DOHH2 (cell line): ENCODE data around the gene LHFPL6.

ENCODE experiments used
- H3F3A ChIP-seq: fragments of 200-600 bp; sonication (generic), shearing (Covaris generic); 2 replicates; pipeline ENCODE4 v1.6.0; 2016; ENCODE audit warnings: antibody characterized with exemption, mild to moderate bottlenecking; ENCODE audit not compliant: control insufficient read depth, insufficient read depth
- H3K27ac ChIP-seq: fragments of 200-600 bp; sonication (generic); 2 replicates; pipeline ENCODE4 v1.5.1; 2014; ENCODE audit warnings: low read depth, mild to moderate bottlenecking, low read length, moderate library complexity
- H3K27me3 ChIP-seq: fragments of 200-600 bp; sonication (generic); 2 replicates; pipeline ENCODE4 v1.6.1; 2014; ENCODE audit warnings: mild to moderate bottlenecking, low read length, mixed read lengths; ENCODE audit not compliant: control insufficient read depth
- H3K36me3 ChIP-seq: fragments of 200-600 bp; sonication (generic); 2 replicates; pipeline ENCODE4 v1.6.1; 2014; ENCODE audit warnings: mild to moderate bottlenecking, low read length, moderate library complexity, mixed read lengths; ENCODE audit not compliant: control insufficient read depth
- H3K4me1 ChIP-seq: fragments of 200-600 bp; sonication (generic); 2 replicates; pipeline ENCODE4 v1.6.1; 2014; ENCODE audit warnings: mild to moderate bottlenecking, low read length, mixed read lengths; ENCODE audit not compliant: control insufficient read depth
- H3K4me2 ChIP-seq: fragments of 200-600 bp; sonication (generic); 2 replicates; pipeline ENCODE4 v1.6.0; 2014; ENCODE audit warnings: mild to moderate bottlenecking, low read length, moderate library complexity
- H3K4me3 ChIP-seq: fragments of 200-600 bp; sonication (generic); 2 replicates; pipeline ENCODE4 v1.5.1; 2014; ENCODE audit warnings: mild to moderate bottlenecking, low read length, mixed read lengths
- H3K79me2 ChIP-seq: fragments of 200-600 bp; sonication (generic); 2 replicates; pipeline ENCODE4 v1.6.1; 2014; ENCODE audit warnings: mild to moderate bottlenecking, low read length, mixed read lengths; ENCODE audit not compliant: control insufficient read depth
- H3K9me2 ChIP-seq: fragments of 200-600 bp; sonication (generic); replicated peaks from 2 replicates; pipeline ENCODE4 v1.6.1; 2014; ENCODE audit warnings: mild to moderate bottlenecking, low read length, mixed read lengths; ENCODE audit not compliant: control insufficient read depth
- H3K9me3 ChIP-seq: fragments of 200-600 bp; sonication (generic); 2 replicates; pipeline ENCODE4 v1.6.1; 2014; ENCODE audit warnings: antibody characterized with exemption, low read length, mixed read lengths; ENCODE audit not compliant: control insufficient read depth, insufficient read depth
- H4K20me1 ChIP-seq: fragments of 200-600 bp; sonication (generic); 2 replicates; pipeline ENCODE4 v1.6.0; 2014; ENCODE audit warnings: low read depth, mild to moderate bottlenecking, antibody characterized with exemption, low read length, moderate library complexity; ENCODE audit not compliant: control insufficient read depth, insufficient read depth
- CTCF ChIP-seq: fragments of 200-600 bp; sonication (generic); IDR thresholded peaks from one replicate; pipeline ENCODE4 v1.5.1; 2014; ENCODE audit warnings: antibody characterized with exemption, mild to moderate bottlenecking, low read depth, low read length; ENCODE audit not compliant: poor library complexity, severe bottlenecking
- EZH2phosphoT487 ChIP-seq: fragments of 200-600 bp; sonication (generic); IDR thresholded peaks from 2 replicates; pipeline ENCODE4 v1.6.1; 2017; ENCODE audit warnings: borderline replicate concordance, mild to moderate bottlenecking, antibody characterized with exemption, low read length, moderate library complexity, mixed read lengths

LHFPL6 gene

DNA sequence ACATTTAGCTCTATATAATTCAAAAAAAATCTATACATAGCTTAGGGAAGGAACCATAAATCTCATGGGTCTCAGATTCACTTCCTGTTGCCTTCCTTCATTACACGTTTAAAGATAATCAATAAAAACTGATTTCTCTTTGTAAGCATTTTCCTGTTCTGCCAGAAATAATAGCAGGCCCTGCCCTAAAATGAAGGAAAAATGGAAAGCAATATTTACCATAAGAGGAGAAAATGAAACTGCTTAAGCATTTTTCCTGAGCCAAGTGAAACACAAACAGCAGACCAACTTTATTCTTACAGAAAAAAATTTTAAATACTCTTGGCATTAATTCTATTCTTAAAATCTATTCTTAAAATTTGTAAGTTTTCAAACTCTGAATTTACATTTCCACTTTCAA is 4.0 kb downstream of the LHFPL6 start:
- Histone ChIP-seq H3K9me2 (no peaks in the 10 kb centered on the region), H3K27ac (peak overlapping the region; percentile 36), H4K20me1 (no peaks in the 10 kb centered on the region), H3K4me3 (peak overlapping the region; percentile 87), H3K4me1 (peaks cover 66% of the 10 kb centered on the region), H3F3A (peaks cover 6% of the 10 kb centered on the region), H3K4me2 (peak overlapping the region; percentile 61), H3K9me3 (peaks cover 3% of the 10 kb centered on the region; the same call in 1 of the 2 replicates), H3K27me3 (no peaks in the 10 kb centered on the region), H3K79me2 (peaks cover 82% of the 10 kb centered on the region), H3K36me3 (peaks cover 41% of the 10 kb centered on the region)
- TF ChIP-seq CTCF, result no peak
- TF ChIP-seq EZH2phosphoT487, result no peak

- H3K4me2 ChIP-seq, result peak overlapping the region; percentile 77
- peaks cover 3% of the 10 kb centered on the region; the same call in 1 of the 2 replicates for H3K9me3 ChIP-seq
- H3K4me1 ChIP-seq, result peaks cover 59% of the 10 kb centered on the region
- H3K9me2 ChIP-seq, result no peaks in the 10 kb centered on the region
- H4K20me1 ChIP-seq, result no peaks in the 10 kb centered on the region
- peak overlapping the region; percentile 63 for H3K4me3 ChIP-seq
- TF ChIP-seq CTCF (no peak), EZH2phosphoT487 (no peak)
- peaks cover 82% of the 10 kb centered on the region for H3K79me2 ChIP-seq
- peaks cover 3% of the 10 kb centered on the region; the same call in 1 of the 2 replicates for H3F3A ChIP-seq
- H3K27ac ChIP-seq, result no peak overlapping the region
- no peaks in the 10 kb centered on the region for H3K27me3 ChIP-seq
- H3K36me3 ChIP-seq, result peaks cover 41% of the 10 kb centered on the region
These were observed 5.2 kb downstream of the LHFPL6 start for GRCh38 chr13:39597838-39598237.

- Histone ChIP-seq H3K4me2 (peak overlapping the region; percentile 77), H3K79me2 (peaks cover 78% of the 10 kb centered on the region), H3K9me3 (peaks cover 3% of the 10 kb centered on the region; the same call in 1 of the 2 replicates), H3K4me1 (peaks cover 63% of the 10 kb centered on the region), H3K36me3 (peaks cover 41% of the 10 kb centered on the region), H3K4me3 (peak overlapping the region; percentile 63; the same call in 1 of the 2 replicates), H4K20me1 (no peaks in the 10 kb centered on the region), H3K27ac (no peak overlapping the region), H3F3A (peaks cover 3% of the 10 kb centered on the region; the same call in 1 of the 2 replicates), H3K9me2 (no peaks in the 10 kb centered on the region), H3K27me3 (no peaks in the 10 kb centered on the region)
- TF ChIP-seq CTCF (no peak), EZH2phosphoT487 (no peak)
These were observed 6.3 kb downstream of the LHFPL6 start for GRCh38 chr13:39596685-39597084.

- Histone ChIP-seq H3F3A (peaks cover under 1% of the 10 kb centered on the region; the same call in 1 of the 2 replicates), H3K36me3 (peaks cover 43% of the 10 kb centered on the region), H3K9me2 (no peaks in the 10 kb centered on the region), H3K27ac (no peak overlapping the region), H3K4me1 (peaks cover 63% of the 10 kb centered on the region), H3K4me2 (peak overlapping the region; percentile 77), H4K20me1 (no peaks in the 10 kb centered on the region), H3K27me3 (no peaks in the 10 kb centered on the region), H3K9me3 (peaks cover 3% of the 10 kb centered on the region; the same call in 1 of the 2 replicates), H3K79me2 (peaks cover 78% of the 10 kb centered on the region), H3K4me3 (no peak overlapping the region)
- no peak for TF ChIP-seq CTCF
- TF ChIP-seq EZH2phosphoT487, result no peak
These were observed 6.8 kb downstream of the LHFPL6 start for GRCh38 chr13:39596176-39596575.
